Loucy (cell line): ENCODE results near the gene PPL.

Source experiments
- EZH2phosphoT487 ChIP-seq: fragments of 200-600 bp; IDR thresholded peaks from 2 replicates; pipeline ENCODE4 v1.6.1; 2018; ENCODE audit warnings: antibody characterized with exemption, mild to moderate bottlenecking, moderate library complexity, borderline replicate concordance
- TF ChIP-seq, protein P1 (sequence below): fragments of 200-600 bp; sonication (generic); conservative IDR thresholded peaks from 2 replicates; pipeline ENCODE4 v1.5.1; 2014; ENCODE audit warnings: mild to moderate bottlenecking, antibody characterized with exemption, low read length

- TF ChIP-seq, protein P1, sequence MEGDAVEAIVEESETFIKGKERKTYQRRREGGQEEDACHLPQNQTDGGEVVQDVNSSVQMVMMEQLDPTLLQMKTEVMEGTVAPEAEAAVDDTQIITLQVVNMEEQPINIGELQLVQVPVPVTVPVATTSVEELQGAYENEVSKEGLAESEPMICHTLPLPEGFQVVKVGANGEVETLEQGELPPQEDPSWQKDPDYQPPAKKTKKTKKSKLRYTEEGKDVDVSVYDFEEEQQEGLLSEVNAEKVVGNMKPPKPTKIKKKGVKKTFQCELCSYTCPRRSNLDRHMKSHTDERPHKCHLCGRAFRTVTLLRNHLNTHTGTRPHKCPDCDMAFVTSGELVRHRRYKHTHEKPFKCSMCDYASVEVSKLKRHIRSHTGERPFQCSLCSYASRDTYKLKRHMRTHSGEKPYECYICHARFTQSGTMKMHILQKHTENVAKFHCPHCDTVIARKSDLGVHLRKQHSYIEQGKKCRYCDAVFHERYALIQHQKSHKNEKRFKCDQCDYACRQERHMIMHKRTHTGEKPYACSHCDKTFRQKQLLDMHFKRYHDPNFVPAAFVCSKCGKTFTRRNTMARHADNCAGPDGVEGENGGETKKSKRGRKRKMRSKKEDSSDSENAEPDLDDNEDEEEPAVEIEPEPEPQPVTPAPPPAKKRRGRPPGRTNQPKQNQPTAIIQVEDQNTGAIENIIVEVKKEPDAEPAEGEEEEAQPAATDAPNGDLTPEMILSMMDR: no peak
- no peak for TF ChIP-seq EZH2phosphoT487
These were observed 13.1 kb downstream of the PPL start for GRCh38 chr16:4923853-4924252.
